ENCODE measurements around the gene SCARB1.

DNA sequence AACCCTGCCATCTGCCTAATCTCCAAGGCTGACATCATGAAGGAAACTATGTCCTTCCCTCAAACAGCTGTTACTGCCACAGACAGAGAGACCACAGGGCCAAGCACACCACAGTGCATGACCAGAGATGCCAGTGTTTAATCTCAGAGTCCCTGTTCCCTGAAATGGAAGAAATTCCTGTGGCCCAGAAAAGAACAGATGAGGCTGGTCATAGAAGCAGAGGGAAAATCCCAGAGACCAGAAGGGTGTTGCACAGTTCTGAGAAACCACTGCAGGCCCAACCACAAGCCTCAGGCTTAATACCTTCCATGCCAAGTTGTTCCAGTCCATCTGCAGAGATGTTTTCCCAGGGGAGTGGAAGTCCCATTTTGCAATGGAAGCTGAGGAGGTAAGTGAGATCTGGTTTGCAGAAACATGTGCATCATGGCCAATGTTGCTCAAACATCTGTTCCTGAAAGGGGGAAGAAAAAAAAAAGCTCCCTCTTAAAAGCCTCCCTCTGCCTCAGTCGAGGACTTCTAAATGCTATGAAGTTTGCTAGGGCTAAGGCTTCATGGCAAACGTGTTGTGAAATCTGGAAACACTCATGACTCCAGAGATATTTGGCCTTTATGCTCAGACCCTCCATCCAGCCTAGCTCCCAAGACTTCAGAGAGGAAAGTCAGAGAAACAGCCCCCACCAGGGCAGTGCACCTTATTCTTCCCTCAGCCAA lies 98.6 kb downstream of the SCARB1 start:
- TF ChIP-seq, protein P1, sequence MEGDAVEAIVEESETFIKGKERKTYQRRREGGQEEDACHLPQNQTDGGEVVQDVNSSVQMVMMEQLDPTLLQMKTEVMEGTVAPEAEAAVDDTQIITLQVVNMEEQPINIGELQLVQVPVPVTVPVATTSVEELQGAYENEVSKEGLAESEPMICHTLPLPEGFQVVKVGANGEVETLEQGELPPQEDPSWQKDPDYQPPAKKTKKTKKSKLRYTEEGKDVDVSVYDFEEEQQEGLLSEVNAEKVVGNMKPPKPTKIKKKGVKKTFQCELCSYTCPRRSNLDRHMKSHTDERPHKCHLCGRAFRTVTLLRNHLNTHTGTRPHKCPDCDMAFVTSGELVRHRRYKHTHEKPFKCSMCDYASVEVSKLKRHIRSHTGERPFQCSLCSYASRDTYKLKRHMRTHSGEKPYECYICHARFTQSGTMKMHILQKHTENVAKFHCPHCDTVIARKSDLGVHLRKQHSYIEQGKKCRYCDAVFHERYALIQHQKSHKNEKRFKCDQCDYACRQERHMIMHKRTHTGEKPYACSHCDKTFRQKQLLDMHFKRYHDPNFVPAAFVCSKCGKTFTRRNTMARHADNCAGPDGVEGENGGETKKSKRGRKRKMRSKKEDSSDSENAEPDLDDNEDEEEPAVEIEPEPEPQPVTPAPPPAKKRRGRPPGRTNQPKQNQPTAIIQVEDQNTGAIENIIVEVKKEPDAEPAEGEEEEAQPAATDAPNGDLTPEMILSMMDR (IDR thresholded peaks at IDR 0.05; ENCODE audit: insufficient read depth, low read depth, low read length) = no peak
- TF ChIP-seq EZH2 (IDR thresholded peaks at IDR 0.05; ENCODE audit: insufficient read depth, low read length) = no peak

All from astrocyte (in vitro differentiated cells and primary cell).